Keratinocyte (primary cell): Measurements from ENCODE around the gene PERCC1. TPM values are rescaled to one million over a fixed set of nuclear protein-coding genes. Genes with fewer than 3 reads are reported as not detected.
A peak's percentile ranks its signal among the peaks of the same experiment; 100 is the strongest.

Experiments
- DNase-seq: peaks from one replicate; pipeline ENCODE4 v3.0.0-alpha.2; 2011; ENCODE audit warnings: low read depth, missing footprints, low spot score
- FAIRE-seq: peaks from 2 replicates; lab custom pipeline; 2011; peaks lifted over from hg19 to GRCh38; lab: Jason Lieb, UNC
- H2AFZ ChIP-seq: 2 replicates; pipeline ENCODE4 v1.6.0; 2012; ENCODE audit warnings: low read length, control low read depth, inconsistent platforms; ENCODE audit not compliant: control insufficient read depth
- H3K27ac ChIP-seq: 2 replicates; pipeline ENCODE4 v1.5.1; 2011; ENCODE audit warnings: low read length; ENCODE audit not compliant: control insufficient read depth, insufficient read depth
- H3K27me3 ChIP-seq: 3 replicates; pipeline ENCODE4 v1.6.0; 2011; ENCODE audit warnings: low read length; ENCODE audit not compliant: control insufficient read depth, insufficient read depth; ENCODE audit errors: extremely low read depth
- H3K36me3 ChIP-seq, 2 experiments: 2 replicates in 1 of 2; 3 replicates in 1 of 2; pipeline ENCODE4 v1.5.1; 2011; ENCODE audit warnings: low read length in 2 of 2, mild to moderate bottlenecking in 1 of 2; ENCODE audit not compliant: control insufficient read depth in 2 of 2, insufficient read depth in 2 of 2; ENCODE audit errors: extremely low read depth in 1 of 2
- H3K4me1 ChIP-seq: 3 replicates; pipeline ENCODE4 v1.5.1; 2011; ENCODE audit warnings: low read length; ENCODE audit not compliant: control insufficient read depth, insufficient read depth; ENCODE audit errors: extremely low read depth
- H3K4me2 ChIP-seq: 3 replicates; pipeline ENCODE4 v1.6.0; 2011; ENCODE audit warnings: low read depth, low read length; ENCODE audit not compliant: control insufficient read depth, insufficient read depth; ENCODE audit errors: extremely low read depth
- H3K4me3 ChIP-seq, 3 experiments: fragments of 200-600 bp in 1 of 3; sonication (generic) in 1 of 3; 2 replicates in 2 of 3; 3 replicates in 1 of 3; pipeline ENCODE4 v1.5.1; 2011 to 2016; ENCODE audit warnings: low read length in 3 of 3, mild to moderate bottlenecking in 3 of 3, control low read depth in 2 of 3, inconsistent platforms in 1 of 3, low read depth in 1 of 3, mixed read lengths in 1 of 3, mixed run types in 1 of 3, moderate library complexity in 1 of 3; ENCODE audit not compliant: control insufficient read depth in 2 of 3, insufficient read depth in 2 of 3; ENCODE audit errors: extremely low read depth in 1 of 3
- H3K79me2 ChIP-seq: 2 replicates; pipeline ENCODE4 v1.6.0; 2012; ENCODE audit warnings: low read length; ENCODE audit not compliant: control insufficient read depth, insufficient read depth
- H3K9ac ChIP-seq: 3 replicates; pipeline ENCODE4 v1.6.0; 2011; ENCODE audit warnings: low read length; ENCODE audit not compliant: control insufficient read depth, insufficient read depth; ENCODE audit errors: extremely low read depth
- H3K9me1 ChIP-seq: 3 replicates; pipeline ENCODE4 v1.6.0; 2011; ENCODE audit warnings: low read length; ENCODE audit not compliant: control insufficient read depth, insufficient read depth; ENCODE audit errors: extremely low read depth
- H3K9me3 ChIP-seq: 2 replicates; pipeline ENCODE4 v1.5.1; 2012; ENCODE audit warnings: low read depth, low read length; ENCODE audit not compliant: control insufficient read depth
- H4K20me1 ChIP-seq: 3 replicates; pipeline ENCODE4 v1.6.0; 2011; ENCODE audit warnings: low read length; ENCODE audit not compliant: control insufficient read depth, insufficient read depth; ENCODE audit errors: extremely low read depth
- EZH2 ChIP-seq: IDR thresholded peaks from one replicate; pipeline ENCODE4 v1.6.1; 2012; ENCODE audit warnings: inconsistent platforms, mild to moderate bottlenecking, low read length, moderate library complexity
- dilution Hi-C: fragments of 300-500 bp; cut with MboI; formaldehyde crosslinking; loops from one replicate; pipeline ENCODE4 v1.7.0; 2020; ENCODE audit warnings: low sequenced_read_pairs; ENCODE audit not compliant: extremely low pct_ligation_motif_present
- polyA plus RNA-seq, 5 experiments: library from polyadenylated mRNA; depleted of rRNA in 3 of 5; stranded (reverse) in 3 of 5; stranded (forward) in 1 of 5; unstranded in 1 of 5; fragments of >200 nt; gene quantifications; 1 replicate in 1 of 5; 2 replicates in 3 of 5; 3 replicates in 1 of 5; pipeline versions ENCODE4 v1.2.1 to v1.2.3, GENCODE V29; 2011 to 2012; ENCODE audit warnings: missing spikeins in 2 of 5, low read depth in 1 of 5, low replicate concordance in 1 of 5
- TF ChIP-seq, protein P1 (sequence below), 3 experiments: IDR thresholded peaks in 1 of 3; conservative IDR thresholded peaks in 1 of 3; optimal IDR thresholded peaks in 1 of 3; 2 replicates in 2 of 3; 3 replicates in 1 of 3; pipeline versions ENCODE3 to v1.5.1; 2011; ENCODE audit warnings: low read length in 3 of 3, mild to moderate bottlenecking in 3 of 3, moderate library complexity in 2 of 3, control low read depth in 1 of 3, inconsistent platforms in 1 of 3; ENCODE audit not compliant: insufficient read depth in 2 of 3; ENCODE audit errors: extremely low read depth in 1 of 3

PERCC1 gene
- polyA plus RNA-seq, 1 donor (not counting 4 experiments of a cell fraction or from before 2014, with no cell fraction given), result not detected

GRCh38 chr16:1481906-1482835, 51.3 kb downstream of the PERCC1 start:
- Histone ChIP-seq H3K79me2 (no peaks in the 10 kb centered on the region), H3K4me1 (peaks cover 2% of the 10 kb centered on the region), H3K4me2 (peak overlapping the region; percentile 16), H3K27me3 (no peaks in the 10 kb centered on the region), H3K27ac (peak overlapping the region; percentile 64), H3K4me3 (no peak overlapping the region), H3K36me3 (no peaks in the 10 kb centered on the region), H3K9me1 (no peaks in the 10 kb centered on the region), H3K9ac (peak overlapping the region; percentile 33), H2AFZ (no peak overlapping the region), H3K9me3 (no peaks in the 10 kb centered on the region), H4K20me1 (no peaks in the 10 kb centered on the region)
- dilution Hi-C loops, result no loop called here
- FAIRE-seq (peak; percentile 87), DNase-seq (no peak)
- TF ChIP-seq, protein P1, sequence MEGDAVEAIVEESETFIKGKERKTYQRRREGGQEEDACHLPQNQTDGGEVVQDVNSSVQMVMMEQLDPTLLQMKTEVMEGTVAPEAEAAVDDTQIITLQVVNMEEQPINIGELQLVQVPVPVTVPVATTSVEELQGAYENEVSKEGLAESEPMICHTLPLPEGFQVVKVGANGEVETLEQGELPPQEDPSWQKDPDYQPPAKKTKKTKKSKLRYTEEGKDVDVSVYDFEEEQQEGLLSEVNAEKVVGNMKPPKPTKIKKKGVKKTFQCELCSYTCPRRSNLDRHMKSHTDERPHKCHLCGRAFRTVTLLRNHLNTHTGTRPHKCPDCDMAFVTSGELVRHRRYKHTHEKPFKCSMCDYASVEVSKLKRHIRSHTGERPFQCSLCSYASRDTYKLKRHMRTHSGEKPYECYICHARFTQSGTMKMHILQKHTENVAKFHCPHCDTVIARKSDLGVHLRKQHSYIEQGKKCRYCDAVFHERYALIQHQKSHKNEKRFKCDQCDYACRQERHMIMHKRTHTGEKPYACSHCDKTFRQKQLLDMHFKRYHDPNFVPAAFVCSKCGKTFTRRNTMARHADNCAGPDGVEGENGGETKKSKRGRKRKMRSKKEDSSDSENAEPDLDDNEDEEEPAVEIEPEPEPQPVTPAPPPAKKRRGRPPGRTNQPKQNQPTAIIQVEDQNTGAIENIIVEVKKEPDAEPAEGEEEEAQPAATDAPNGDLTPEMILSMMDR (optimal IDR thresholded peaks at IDR 0.05 in 1 of 3, IDR thresholded peaks at IDR 0.05 in 1 of 3, conservative IDR thresholded peaks at IDR 0.05 in 1 of 3; ENCODE audit: extremely low read depth in 1 of 3, insufficient read depth in 2 of 3, low read length in 3 of 3), result no peak
- TF ChIP-seq EZH2, result no peak

Other genes with a start within 250 kb of the PERCC1 start
- not detected in 3 replicates for gene TPSG1, start 205.8 kb upstream of the PERCC1 start, polyA plus RNA-seq
- gene TPSB2, start 200.9 kb upstream of the PERCC1 start, polyA plus RNA-seq, result not detected in 3 replicates
- not detected in 3 replicates for gene TPSAB1, start 190.4 kb upstream of the PERCC1 start, polyA plus RNA-seq
- not detected in 3 replicates for gene TPSD1, start 175.0 kb upstream of the PERCC1 start, polyA plus RNA-seq
- gene UBE2I, start 121.4 kb upstream of the PERCC1 start, polyA plus RNA-seq, result 72.8 to 157 TPM (median 139 TPM) in 3 replicates
- 0.09 to 0.10 TPM in 2 of 3 replicates, not detected in the other for gene BAIAP3, start 97.4 kb upstream of the PERCC1 start, polyA plus RNA-seq
- 33.0 to 49.0 TPM (median 40.8 TPM) in 3 replicates for gene TSR3, start 79.2 kb upstream of the PERCC1 start, polyA plus RNA-seq
- gene GNPTG, start 79.1 kb upstream of the PERCC1 start, polyA plus RNA-seq, result 30.9 to 68.7 TPM (median 30.9 TPM) in 3 replicates
- 1.9 to 4.2 TPM (median 2.3 TPM) in 3 replicates for gene UNKL, start 16.4 kb upstream of the PERCC1 start, polyA plus RNA-seq
- gene UQCC4, start 10.3 kb upstream of the PERCC1 start, polyA plus RNA-seq, result 19.7 to 26.6 TPM (median 20.6 TPM) in 3 replicates
- 0.46 to 0.91 TPM in 2 of 3 replicates, not detected in the other for gene CCDC154, start 13.5 kb downstream of the PERCC1 start, polyA plus RNA-seq
- gene CLCN7, start 44.0 kb downstream of the PERCC1 start, polyA plus RNA-seq, result 13.3 to 26.3 TPM (median 23.3 TPM) in 3 replicates
- not detected in 3 replicates for gene PTX4, start 57.9 kb downstream of the PERCC1 start, polyA plus RNA-seq
- gene TELO2, start 62.3 kb downstream of the PERCC1 start, polyA plus RNA-seq, result 7.9 to 11.3 TPM (median 11.3 TPM) in 3 replicates
- 0.86 to 1.3 TPM (median 1.0 TPM) in 3 replicates for gene TMEM204, start 102.6 kb downstream of the PERCC1 start, polyA plus RNA-seq
- gene IFT140, start 181.0 kb downstream of the PERCC1 start, polyA plus RNA-seq, result 3.4 to 5.4 TPM (median 4.3 TPM) in 3 replicates
- 5.5 to 6.7 TPM (median 6.5 TPM) in 3 replicates for gene CRAMP1, start 181.3 kb downstream of the PERCC1 start, polyA plus RNA-seq
- 108 to 198 TPM (median 166 TPM) in 3 replicates for gene JPT2, start 247.2 kb downstream of the PERCC1 start, polyA plus RNA-seq